OCI-LY1 (cell line): ENCODE measurements around the gene GPX7.

ENCODE experiments used
- H2AFZ ChIP-seq: fragments of 200-600 bp; sonication (generic), shearing (Covaris generic); 2 replicates; pipeline ENCODE4 v1.6.0; 2014; ENCODE audit warnings: antibody characterized with exemption, mild to moderate bottlenecking, low read length
- H3F3A ChIP-seq: fragments of 200-600 bp; sonication (generic), shearing (Covaris generic); 2 replicates; pipeline ENCODE4 v1.6.0; 2014; ENCODE audit warnings: mild to moderate bottlenecking, antibody characterized with exemption, low read length, moderate library complexity; ENCODE audit not compliant: insufficient read depth
- H3K27ac ChIP-seq: fragments of 200-600 bp; sonication (generic); 2 replicates; pipeline ENCODE4 v1.5.1; 2014; ENCODE audit warnings: low read length, mixed run types, mild to moderate bottlenecking, low read depth; ENCODE audit not compliant: poor library complexity, severe bottlenecking
- H3K27me3 ChIP-seq: fragments of 200-600 bp; sonication (generic); 2 replicates; pipeline ENCODE4 v1.6.0; 2014; ENCODE audit warnings: antibody characterized with exemption, mild to moderate bottlenecking, low read length, moderate library complexity; ENCODE audit not compliant: insufficient read depth
- H3K36me3 ChIP-seq: fragments of 200-600 bp; sonication (generic); 2 replicates; pipeline ENCODE4 v1.6.1; 2014; ENCODE audit warnings: mild to moderate bottlenecking, antibody characterized with exemption, low read length, moderate library complexity, mixed read lengths; ENCODE audit not compliant: insufficient read depth
- H3K4me1 ChIP-seq: fragments of 200-600 bp; sonication (generic); 2 replicates; pipeline ENCODE4 v1.5.1; 2014; ENCODE audit warnings: mild to moderate bottlenecking, low read length, moderate library complexity; ENCODE audit not compliant: insufficient read depth, severe bottlenecking
- H3K4me2 ChIP-seq: fragments of 200-600 bp; sonication (generic), shearing (Covaris generic); 2 replicates; pipeline ENCODE4 v1.6.1; 2014; ENCODE audit warnings: low read length
- H3K4me3 ChIP-seq: fragments of 200-600 bp; sonication (generic); 2 replicates; pipeline ENCODE4 v1.5.1; 2014; ENCODE audit warnings: low read length, low read depth, mild to moderate bottlenecking, mixed read lengths; ENCODE audit not compliant: poor library complexity, severe bottlenecking
- H3K79me2 ChIP-seq: fragments of 200-600 bp; shearing (Covaris generic); 2 replicates; pipeline ENCODE4 v1.6.1; 2016; ENCODE audit warnings: mixed run types, low read length, mixed read lengths; ENCODE audit not compliant: insufficient read depth
- H3K9ac ChIP-seq: fragments of 200-600 bp; sonication (generic), shearing (Covaris generic); 2 replicates; pipeline ENCODE4 v1.6.1; 2014; ENCODE audit warnings: mild to moderate bottlenecking, low read length, mixed read lengths
- H3K9me2 ChIP-seq: fragments of 200-600 bp; sonication (generic), shearing (Covaris generic); 2 replicates; pipeline ENCODE4 v1.6.1; 2014; ENCODE audit warnings: low read depth, mild to moderate bottlenecking, low read length, mixed read lengths
- H3K9me3 ChIP-seq: fragments of 200-600 bp; shearing (Covaris generic); 2 replicates; pipeline ENCODE4 v1.6.1; 2014; ENCODE audit warnings: low read length, mixed read lengths
- H4K20me1 ChIP-seq: fragments of 200-600 bp; sonication (generic), shearing (Covaris generic); 2 replicates; pipeline ENCODE4 v1.6.0; 2016; ENCODE audit warnings: mild to moderate bottlenecking, low read length; ENCODE audit not compliant: insufficient read depth
- CTCF ChIP-seq: fragments of 200-600 bp; sonication (generic), shearing (Covaris generic); IDR thresholded peaks from 2 replicates; pipeline ENCODE4 v1.5.1; 2017; ENCODE audit warnings: mild to moderate bottlenecking, antibody characterized with exemption, low read length, moderate library complexity, mixed read lengths
- EZH2 ChIP-seq: fragments of 200-600 bp; sonication (generic), shearing (Covaris generic); IDR thresholded peaks from 2 replicates; pipeline ENCODE4 v1.8.0; 2017; ENCODE audit warnings: borderline replicate concordance, mixed run types, mild to moderate bottlenecking, antibody characterized with exemption, low read length, moderate library complexity, mixed read lengths

The GPX7 gene

GRCh38 chr1:52633291-52633754, 31.2 kb downstream of the GPX7 start:
- Histone ChIP-seq H3K4me2 (peak overlapping the region; percentile 80), H3K36me3 (no peaks in the 10 kb centered on the region; the same call in 1 of the 2 replicates), H3K27me3 (no peaks in the 10 kb centered on the region), H3K27ac (peak overlapping the region; percentile 98), H4K20me1 (no peaks in the 10 kb centered on the region), H3K4me3 (peak overlapping the region; percentile 66), H3K9me2 (no peaks in the 10 kb centered on the region), H3K79me2 (no peaks in the 10 kb centered on the region; the same call in 1 of the 2 replicates), H3K4me1 (peaks cover 96% of the 10 kb centered on the region), H3K9me3 (no peaks in the 10 kb centered on the region), H3K9ac (peak overlapping the region; percentile 72), H2AFZ (no peak overlapping the region), H3F3A (no peaks in the 10 kb centered on the region)
- no peak for TF ChIP-seq CTCF
- TF ChIP-seq EZH2 = no peak

- Histone ChIP-seq H3K4me3 (peak overlapping the region; percentile 66), H3K4me1 (peaks cover 96% of the 10 kb centered on the region), H3K9me3 (no peaks in the 10 kb centered on the region), H3K27me3 (no peaks in the 10 kb centered on the region), H3K4me2 (peak overlapping the region; percentile 80), H2AFZ (no peak overlapping the region), H4K20me1 (no peaks in the 10 kb centered on the region), H3K27ac (peak overlapping the region; percentile 98), H3F3A (no peaks in the 10 kb centered on the region), H3K9me2 (no peaks in the 10 kb centered on the region), H3K9ac (peak overlapping the region; percentile 72), H3K79me2 (no peaks in the 10 kb centered on the region; the same call in 1 of the 2 replicates), H3K36me3 (no peaks in the 10 kb centered on the region; the same call in 1 of the 2 replicates)
- no peak for TF ChIP-seq EZH2
- TF ChIP-seq CTCF = no peak
These were observed 31.9 kb downstream of the GPX7 start for GRCh38 chr1:52634111-52634510.

- H3K9ac ChIP-seq = peak overlapping the region; percentile 23; the same call in 1 of the 2 replicates
- H3K9me3 ChIP-seq = no peaks in the 10 kb centered on the region
- H3K9me2 ChIP-seq = no peaks in the 10 kb centered on the region
- no peak overlapping the region for H3K4me3 ChIP-seq
- H3K79me2 ChIP-seq = no peaks in the 10 kb centered on the region; the same call in 1 of the 2 replicates
- H2AFZ ChIP-seq = no peak overlapping the region
- H4K20me1 ChIP-seq = no peaks in the 10 kb centered on the region
- H3F3A ChIP-seq = no peaks in the 10 kb centered on the region
- TF ChIP-seq CTCF (no peak; the same call in 1 of the 2 replicates), EZH2 (no peak)
- peak overlapping the region; percentile 80 for H3K4me2 ChIP-seq
- no peaks in the 10 kb centered on the region for H3K27me3 ChIP-seq
- H3K4me1 ChIP-seq = peaks cover 86% of the 10 kb centered on the region
- no peaks in the 10 kb centered on the region; the same call in 1 of the 2 replicates for H3K36me3 ChIP-seq
- peak overlapping the region; percentile 98 for H3K27ac ChIP-seq
These were observed 33.3 kb downstream of the GPX7 start for GRCh38 chr1:52635321-52636089.
